ENCODE data around the gene HPS4.
"Not testable (repeated sequence)": the region's sequence is repeated elsewhere in the genome, so short reads cannot be mapped to it uniquely, and the experiment has no call there.

Gene HPS4

DNA sequence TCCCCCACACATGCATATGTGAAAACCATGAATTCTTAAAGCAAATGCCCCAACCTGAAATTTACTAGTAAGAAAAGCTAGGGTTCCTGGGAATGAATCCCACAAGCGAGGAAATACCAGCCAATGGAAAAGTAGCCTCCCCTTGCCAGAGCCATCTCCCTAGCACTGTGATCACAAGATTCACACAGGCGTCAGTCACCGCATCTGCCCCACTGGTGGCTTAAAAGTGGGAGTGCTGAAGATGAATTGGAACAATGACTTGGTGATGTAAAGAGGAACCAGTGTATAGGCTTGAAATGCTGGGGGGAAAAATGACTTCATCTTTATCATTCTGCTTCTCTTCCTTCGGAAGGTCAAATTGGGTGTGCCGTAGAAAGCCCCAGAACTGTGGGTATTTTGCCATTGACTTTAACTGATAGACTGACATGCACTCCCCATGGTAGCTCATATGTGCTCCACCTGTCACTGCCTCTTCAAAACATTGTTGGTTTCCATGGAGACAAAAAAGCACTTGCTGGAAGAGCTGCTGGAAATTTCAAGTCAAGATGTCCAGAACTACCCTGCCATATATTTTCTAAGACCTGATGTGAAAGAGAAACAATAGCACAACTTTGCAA lies 73.8 kb downstream of the HPS4 start:
- no peak for DNase-seq (ENCODE audit: low spot score)

DNA sequence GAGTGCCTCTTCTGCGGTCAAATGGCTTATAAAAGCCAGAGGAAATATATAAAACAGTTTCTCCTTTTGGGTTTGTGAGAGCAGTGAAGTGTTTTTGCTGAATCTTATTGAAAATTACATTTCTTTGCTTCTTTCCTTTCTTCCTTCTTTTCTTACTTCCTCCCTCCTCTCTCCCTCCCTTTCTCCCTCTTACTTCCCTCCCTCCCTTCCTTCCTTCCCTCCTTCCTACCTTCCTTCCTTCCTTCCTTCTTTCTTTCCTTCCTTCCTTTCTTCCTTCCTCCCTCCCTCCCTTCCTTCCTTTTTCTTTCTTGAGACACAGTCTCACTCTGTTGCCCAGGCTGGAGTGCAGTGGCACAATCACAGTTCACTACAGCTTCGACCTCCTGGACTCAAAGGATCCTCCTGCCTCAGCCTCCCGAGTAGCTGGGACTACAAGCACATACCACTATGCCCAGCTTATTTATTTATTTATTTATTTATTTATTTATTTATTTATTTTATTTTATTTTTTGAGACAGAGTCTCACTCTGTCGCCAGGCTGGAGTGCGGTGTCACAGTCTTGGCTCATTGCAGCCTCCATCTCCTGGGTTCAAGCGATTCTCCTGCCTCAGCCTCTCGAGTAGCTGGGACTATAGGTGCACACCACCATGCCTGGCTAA lies 74.9 kb downstream of the HPS4 start:
- DNase-seq (ENCODE audit: low spot score) = not testable (repeated sequence)

DNA sequence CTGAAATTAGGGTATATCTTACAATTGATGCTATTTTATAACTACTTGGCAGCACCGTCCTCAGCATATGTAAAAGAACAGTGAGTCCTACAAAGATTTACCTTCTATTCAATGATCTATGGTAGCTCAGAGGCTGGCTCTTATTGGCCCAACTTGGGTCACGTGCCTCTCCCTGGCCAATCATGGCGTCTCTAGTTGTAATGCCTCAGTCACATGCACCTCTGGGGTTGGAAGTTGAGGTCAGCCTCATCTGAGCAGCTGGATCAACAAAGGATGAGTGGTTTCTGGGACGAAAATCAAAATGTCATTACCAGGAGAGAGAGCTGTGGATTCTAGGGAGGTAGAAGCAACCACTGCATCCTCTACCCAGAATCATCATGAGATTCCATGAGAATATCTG lies 77.5 kb downstream of the HPS4 start:
- no peak for DNase-seq (ENCODE audit: low spot score)

DNA sequence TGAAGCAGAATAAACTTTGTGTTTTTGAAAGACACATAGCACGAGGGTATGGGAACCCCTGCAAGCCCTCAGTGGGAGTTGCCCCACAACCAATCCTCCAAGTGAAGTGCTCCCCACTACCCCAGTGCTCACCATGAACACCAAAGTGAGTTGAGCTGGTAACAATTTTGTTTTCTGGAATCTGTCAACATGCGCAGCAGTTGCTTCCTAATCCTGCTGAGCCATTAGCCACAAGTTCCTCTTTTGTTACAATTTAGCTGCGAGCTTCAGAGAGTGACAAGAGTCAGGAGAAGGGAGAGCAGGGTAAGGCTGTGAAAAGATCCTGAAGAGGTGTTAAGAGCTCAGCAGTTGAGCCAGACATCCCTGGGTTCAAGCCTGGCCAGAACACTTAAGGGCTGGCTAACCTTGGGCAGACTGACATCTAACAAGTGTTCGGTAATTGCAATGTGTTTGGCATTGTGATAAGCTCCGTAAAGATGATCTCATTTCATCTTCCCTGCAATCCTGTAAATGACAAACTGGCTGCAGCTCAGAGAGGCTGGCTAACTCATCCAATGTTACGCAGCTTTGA lies 78.6 kb downstream of the HPS4 start:
- DNase-seq (ENCODE audit: low spot score) = no peak

DNA sequence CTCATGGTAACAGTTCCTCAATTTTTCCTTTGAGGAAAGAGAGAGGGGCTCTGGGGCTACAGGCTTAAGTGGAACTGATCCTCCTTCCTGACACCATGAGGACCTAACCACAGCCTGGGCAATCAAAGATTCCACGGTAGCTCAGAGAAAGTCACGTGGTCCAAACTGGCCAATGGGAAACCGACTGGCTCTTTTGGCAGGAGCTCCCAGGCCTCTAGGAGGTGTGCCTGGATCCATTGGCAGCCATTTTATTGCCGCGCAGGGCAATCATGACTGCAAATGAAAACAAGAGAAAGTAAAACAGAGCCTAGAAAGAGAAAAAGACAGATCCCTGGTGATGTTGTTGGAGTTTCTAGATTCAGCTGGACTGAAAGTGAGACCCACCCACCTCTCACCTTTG lies 81.9 kb downstream of the HPS4 start:
- no peak for DNase-seq (ENCODE audit: low spot score)
